Stimulated activated CD8-positive, alpha-beta memory T cell treated with anti-CD3 and anti-CD28 coated beads, Interleukin-15, amount 100 ng/mL, for 4 hours (primary cell): ENCODE data around the gene TMEM126A.

Source experiments
- DNase-seq, 2 donors: peaks; one replicate each; pipeline ENCODE4 v3.0.0-alpha.2; 2020; ENCODE audit warnings: low read depth in 2 of 2

TMEM126A gene

GRCh38 chr11:85695546-85695945, 47.8 kb downstream of the TMEM126A start:
- DNase-seq = no peak

DNA sequence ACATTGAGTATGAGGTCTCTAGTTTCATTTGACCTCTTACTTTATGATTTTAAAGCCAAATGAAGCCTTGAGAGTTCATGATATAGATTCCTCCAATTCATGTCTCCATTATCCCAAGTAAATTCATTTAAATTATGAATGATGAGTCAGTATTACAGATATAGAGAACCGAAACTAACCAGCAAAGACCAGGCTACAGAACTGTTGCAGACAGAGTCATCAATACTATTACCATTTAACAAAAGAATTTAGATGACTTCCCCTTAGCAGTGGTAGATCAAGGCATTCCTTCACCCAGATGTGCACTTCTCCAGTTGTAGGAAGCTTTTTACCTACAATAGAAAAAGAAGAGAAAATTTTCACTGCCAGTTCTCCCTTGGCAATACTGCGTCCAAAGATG, 50.0 kb downstream of the TMEM126A start:
- DNase-seq = no peak

DNA sequence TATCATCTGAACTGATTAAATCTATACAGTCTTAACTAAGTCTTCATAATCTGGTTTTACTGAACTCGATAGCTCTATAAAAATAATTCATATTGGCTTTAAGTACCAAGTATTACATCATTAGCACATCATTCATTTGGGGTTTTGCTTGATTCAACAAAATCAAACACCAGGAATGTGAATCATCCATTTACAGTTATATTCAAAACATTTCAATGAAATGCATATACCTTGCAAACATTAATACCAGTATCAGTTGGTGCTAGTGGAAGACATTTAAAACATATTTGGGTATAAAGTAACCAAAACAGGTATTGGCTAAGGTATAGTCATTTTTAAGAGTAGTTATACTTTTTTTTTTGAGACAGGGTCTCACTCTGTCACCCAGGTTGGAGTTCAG, 50.4 kb downstream of the TMEM126A start:
- no peak for DNase-seq

DNA sequence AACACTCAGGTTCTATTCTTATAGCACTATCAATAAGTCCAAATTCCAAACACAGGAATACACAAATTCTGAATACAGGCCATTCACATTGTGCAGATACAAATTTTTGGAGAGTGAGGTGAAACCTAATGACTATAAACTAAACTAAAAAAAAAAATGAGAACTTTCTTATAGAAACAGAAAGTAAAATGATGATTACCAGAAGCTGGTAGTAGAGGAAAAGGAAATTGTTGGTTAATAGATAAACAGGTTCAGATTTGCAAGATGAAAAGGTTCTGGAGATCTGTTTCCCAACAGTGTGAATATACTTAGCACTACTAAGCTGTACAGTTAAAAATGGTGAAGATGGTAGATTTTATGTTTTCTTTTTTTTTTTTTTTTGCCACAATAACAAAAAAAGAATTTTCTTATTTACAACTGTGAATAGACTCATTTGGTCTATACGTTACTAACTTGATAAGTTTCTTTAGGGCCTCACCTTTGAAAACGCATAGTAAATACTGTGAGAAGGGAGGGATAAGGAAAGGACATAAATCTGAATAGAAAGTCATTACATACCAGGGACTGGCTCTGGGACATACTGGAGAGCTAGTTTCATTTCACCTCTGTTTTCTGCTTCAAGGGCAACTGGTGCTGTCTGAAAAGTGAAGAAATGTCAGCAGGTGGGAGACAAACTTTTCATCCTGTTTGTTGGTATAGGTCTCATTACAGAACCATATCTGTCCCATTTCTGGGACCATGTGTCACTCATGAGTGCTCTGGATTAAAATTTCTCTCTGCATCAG, 52.4 kb downstream of the TMEM126A start:
- no peak for DNase-seq

DNA sequence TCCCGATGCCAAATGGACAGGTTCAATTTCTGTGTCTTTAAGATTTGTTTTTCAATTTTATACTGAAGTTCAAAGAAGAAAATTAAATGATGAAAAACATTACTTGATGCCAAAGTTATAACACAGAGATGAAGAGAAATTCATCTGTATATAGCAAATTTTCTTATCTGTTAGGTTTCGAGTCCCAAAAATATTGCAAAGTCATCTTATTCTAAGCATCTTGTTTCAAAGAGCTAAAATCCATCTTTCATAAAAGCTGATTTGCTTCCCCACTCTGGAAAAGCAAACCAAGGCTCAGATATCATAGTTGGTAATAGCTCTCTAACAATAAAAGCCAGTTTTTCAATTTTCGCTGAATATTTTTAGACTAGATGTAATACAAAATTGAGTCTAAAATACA, 57.2 kb downstream of the TMEM126A start:
- no peak for DNase-seq

DNA sequence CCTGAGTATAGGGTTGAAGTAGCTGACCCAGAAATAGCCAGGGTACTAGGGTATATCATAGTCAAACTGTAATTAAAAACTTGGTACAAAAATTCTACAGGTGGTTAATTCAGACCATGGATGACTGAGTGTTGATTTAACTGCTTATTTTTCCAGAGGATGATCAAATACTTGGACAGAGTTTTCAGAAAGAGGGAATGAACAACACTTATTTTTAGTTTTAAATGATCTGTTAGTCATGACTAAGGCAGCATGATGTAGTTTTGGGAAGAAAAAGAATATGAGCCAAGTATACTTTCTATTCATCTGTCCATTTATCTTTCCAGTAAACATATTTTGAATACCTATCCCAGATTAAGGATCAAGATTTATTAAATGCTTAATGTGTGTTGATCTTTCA, 58.0 kb downstream of the TMEM126A start:
- no peak for DNase-seq
